Measurements from ENCODE around the gene KRTAP3-3. TPM values are rescaled to one million over a fixed set of nuclear protein-coding genes. Genes with fewer than 3 reads are reported as not detected.
A peak's percentile ranks its signal among the peaks of the same experiment; 100 is the strongest.

The KRTAP3-3 gene
- total and polyA plus RNA-seq, 2 experiments from 2014 or later, result not detected

DNA sequence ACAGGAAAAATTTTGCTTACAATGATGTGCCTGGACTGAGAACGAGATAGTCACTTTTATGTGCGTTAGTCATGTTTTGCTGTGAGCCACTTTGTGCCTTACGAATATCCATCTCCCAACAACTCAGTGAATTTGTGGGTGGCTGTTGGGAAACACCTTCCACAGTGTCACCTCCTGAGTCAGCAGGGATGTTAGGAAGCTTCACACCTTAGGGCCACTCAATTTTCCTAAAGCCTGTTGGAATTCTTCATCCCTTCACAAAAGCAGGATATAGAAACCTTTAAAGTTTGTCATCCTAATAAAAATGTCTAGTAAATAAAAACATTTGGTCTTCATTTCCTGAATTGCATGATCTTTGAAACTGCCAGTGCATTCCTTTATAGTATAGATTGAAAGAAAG is 19.2 kb upstream of the KRTAP3-3 start (continued):
- TF ChIP-seq ZNF462 (CRISPR knock-in tag; IDR thresholded peaks at IDR 0.05) (no peak), CTCF (conservative IDR thresholded peaks at IDR 0.05; ENCODE audit: low read depth in 2 of 2) (no peak), ZNF114 (CRISPR knock-in tag; IDR thresholded peaks at IDR 0.05) (no peak), EZH2 (IDR thresholded peaks at IDR 0.05; ENCODE audit: low read depth, unreplicated experiment) (no peak), CREB1 (CRISPR knock-in tag; IDR thresholded peaks at IDR 0.05; ENCODE audit: low read depth) (no peak), NANOG (IDR thresholded peaks at IDR 0.05; ENCODE audit: borderline replicate concordance) (no peak)

GRCh38 chr17:41012326-41013120 is 18.6 kb upstream of the KRTAP3-3 start:
- no peak overlapping the region for H3K27ac ChIP-seq (ENCODE audit: low read depth)
- H2AFZ ChIP-seq, result peak overlapping the region; percentile 44; the same call in 1 of the 2 replicates
- H4K20me1 ChIP-seq (replicated peaks; ENCODE audit: insufficient read depth), result no peaks in the 10 kb centered on the region
- H3K9me2 ChIP-seq (ENCODE audit: insufficient read depth), result no peaks in the 10 kb centered on the region; the same call in 1 of the 2 replicates
- no peaks in the 10 kb centered on the region for H3F3A ChIP-seq (replicated peaks; ENCODE audit: low read depth)
- no peak overlapping the region for H3K4me3 ChIP-seq
- H3K4me1 Mint-ChIP-seq, result peaks cover 10% of the 10 kb centered on the region; the same call in 2 of the 3 replicates
- H3K27me3 Mint-ChIP-seq (ENCODE audit: insufficient read depth, low read depth, poor library complexity), result peaks cover 1% of the 10 kb centered on the region
- H3K9me3 Mint-ChIP-seq, result no peaks in the 10 kb centered on the region
- peaks cover 14% of the 10 kb centered on the region for H3K4me1 ChIP-seq (ENCODE audit: insufficient read depth)
- H3K36me3 ChIP-seq (ENCODE audit: insufficient read depth), result no peaks in the 10 kb centered on the region
- no peaks in the 10 kb centered on the region for H3K79me2 ChIP-seq (replicated peaks; ENCODE audit: insufficient read depth)
- DNase-seq (ENCODE audit: low spot score) (no peak), ATAC-seq (no peak)
- no peak overlapping the region for H3K4me3 Mint-ChIP-seq
- no peak overlapping the region for H3K4me2 ChIP-seq
- H3K36me3 Mint-ChIP-seq (ENCODE audit: low read depth), result no peaks in the 10 kb centered on the region
- H3K27ac Mint-ChIP-seq, result no peak overlapping the region
- H3K27me3 ChIP-seq (ENCODE audit: insufficient read depth), result no peaks in the 10 kb centered on the region
- TF ChIP-seq NANOG (IDR thresholded peaks at IDR 0.05; ENCODE audit: borderline replicate concordance), result no peak
- no peak for TF ChIP-seq STAT1 (IDR thresholded peaks at IDR 0.05; ENCODE audit: unreplicated experiment)
- TF ChIP-seq JUNB (IDR thresholded peaks at IDR 0.05; ENCODE audit: unreplicated experiment), result no peak
- no peak for TF ChIP-seq CTCF (conservative IDR thresholded peaks at IDR 0.05; ENCODE audit: low read depth in 2 of 2)
